Measurements from ENCODE around the gene EFHC2. TPM values are rescaled to one million over a fixed set of nuclear protein-coding genes. Genes with fewer than 3 reads are reported as not detected.

EFHC2 gene
- total RNA-seq, 2 experiments from 2014 or later, result not detected

GRCh38 chrX:44308869-44309268, 34.6 kb downstream of the EFHC2 start:
- TF ChIP-seq CTCF (conservative IDR thresholded peaks at IDR 0.05; ENCODE audit: low read length), result no peak
- TF ChIP-seq EZH2phosphoT487 (IDR thresholded peaks at IDR 0.05; ENCODE audit: borderline replicate concordance, low read depth, low read length), result no peak
- no TSS peak for BruUV-seq (replicated peaks)
- ChIA-PET POLR2A (no interaction called here), CTCF (ENCODE audit: unreplicated experiment) (no interaction called here)
- Histone ChIP-seq H3K79me2 (ENCODE audit: insufficient read depth, low read depth, low read length) (no peaks in the 10 kb centered on the region), H2AFZ (ENCODE audit: low read length) (no peak overlapping the region), H3K9me3 (ENCODE audit: low read length) (no peaks in the 10 kb centered on the region), H3K9me2 (ENCODE audit: insufficient read depth, low read length) (no peaks in the 10 kb centered on the region), H3K4me3 (ENCODE audit: low read depth, low read length, poor library complexity, severe bottlenecking) (no peak overlapping the region), H3K4me2 (ENCODE audit: low read length) (no peak overlapping the region), H3K4me1 (ENCODE audit: insufficient read depth, low read length, poor library complexity, severe bottlenecking) (no peaks in the 10 kb centered on the region), H3K36me3 (ENCODE audit: insufficient read depth, low read length) (no peaks in the 10 kb centered on the region), H4K20me1 (ENCODE audit: insufficient read depth, low read length) (no peaks in the 10 kb centered on the region), H3K27ac (ENCODE audit: low read depth, low read length, poor library complexity, severe bottlenecking) (no peak overlapping the region)
- intact Hi-C loops (cut with micrococcal nuclease; ENCODE audit: unreplicated experiment), result no loop called here
- no peak for DNase-seq (ENCODE audit: low spot score)

GRCh38 chrX:44306356-44306755, 37.1 kb downstream of the EFHC2 start:
- CTCF ChIA-PET (ENCODE audit: unreplicated experiment), result no interaction called here
- no peaks in the 10 kb centered on the region for H3K9me2 ChIP-seq (ENCODE audit: insufficient read depth, low read length)
- no peak for DNase-seq (ENCODE audit: low spot score)
- H3K4me1 ChIP-seq (ENCODE audit: insufficient read depth, low read length, poor library complexity, severe bottlenecking), result no peaks in the 10 kb centered on the region
- no peaks in the 10 kb centered on the region for H4K20me1 ChIP-seq (ENCODE audit: insufficient read depth, low read length)
- intact Hi-C loops (cut with micrococcal nuclease; ENCODE audit: unreplicated experiment), result no loop called here
- POLR2A ChIA-PET, result no interaction called here
- no peak overlapping the region for H3K27ac ChIP-seq (ENCODE audit: low read depth, low read length, poor library complexity, severe bottlenecking)
- H3K79me2 ChIP-seq (ENCODE audit: insufficient read depth, low read depth, low read length), result no peaks in the 10 kb centered on the region
- no peak overlapping the region for H2AFZ ChIP-seq (ENCODE audit: low read length)
- no peaks in the 10 kb centered on the region for H3K9me3 ChIP-seq (ENCODE audit: low read length)
- no peak overlapping the region for H3K4me3 ChIP-seq (ENCODE audit: low read depth, low read length, poor library complexity, severe bottlenecking)
- TF ChIP-seq CTCF (conservative IDR thresholded peaks at IDR 0.05; ENCODE audit: low read length) (no peak), EZH2phosphoT487 (IDR thresholded peaks at IDR 0.05; ENCODE audit: borderline replicate concordance, low read depth, low read length) (no peak)
- no peak overlapping the region for H3K4me2 ChIP-seq (ENCODE audit: low read length)
- no TSS peak for BruUV-seq (replicated peaks)
- no peaks in the 10 kb centered on the region for H3K36me3 ChIP-seq (ENCODE audit: insufficient read depth, low read length)

- H3K36me3 ChIP-seq (ENCODE audit: insufficient read depth, low read length), result no peaks in the 10 kb centered on the region
- no TSS peak for BruUV-seq (replicated peaks)
- no peaks in the 10 kb centered on the region for H3K4me1 ChIP-seq (ENCODE audit: insufficient read depth, low read length, poor library complexity, severe bottlenecking)
- DNase-seq (ENCODE audit: low spot score), result no peak
- CTCF ChIA-PET (ENCODE audit: unreplicated experiment), result no interaction called here
- POLR2A ChIA-PET, result no interaction called here
- no peak overlapping the region for H3K27ac ChIP-seq (ENCODE audit: low read depth, low read length, poor library complexity, severe bottlenecking)
- intact Hi-C loops (cut with micrococcal nuclease; ENCODE audit: unreplicated experiment), result no loop called here
- no peak for TF ChIP-seq CTCF (conservative IDR thresholded peaks at IDR 0.05; ENCODE audit: low read length)
- TF ChIP-seq EZH2phosphoT487 (IDR thresholded peaks at IDR 0.05; ENCODE audit: borderline replicate concordance, low read depth, low read length), result no peak
- H2AFZ ChIP-seq (ENCODE audit: low read length), result no peak overlapping the region
- no peak overlapping the region for H3K4me3 ChIP-seq (ENCODE audit: low read depth, low read length, poor library complexity, severe bottlenecking)
- H3K9me2 ChIP-seq (ENCODE audit: insufficient read depth, low read length), result no peaks in the 10 kb centered on the region
- no peaks in the 10 kb centered on the region for H3K9me3 ChIP-seq (ENCODE audit: low read length)
- no peaks in the 10 kb centered on the region for H3K79me2 ChIP-seq (ENCODE audit: insufficient read depth, low read depth, low read length)
- H3K4me2 ChIP-seq (ENCODE audit: low read length), result no peak overlapping the region
- no peaks in the 10 kb centered on the region for H4K20me1 ChIP-seq (ENCODE audit: insufficient read depth, low read length)
These were observed 37.6 kb downstream of the EFHC2 start for GRCh38 chrX:44305921-44306320.
